HCT116 (cell line): ENCODE results near the gene NEK6. TPM values are rescaled to one million over a fixed set of nuclear protein-coding genes. Genes with fewer than 3 reads are reported as not detected.

Experiments used
- ATAC-seq: fragments of 200-7000 bp; cut with Tn5 transposase; 2 replicates; pipeline ENCODE4 v1.9.1; 2020; ENCODE audit warnings: mild to moderate bottlenecking, moderate library complexity
- BruUV-seq: library from RNA; stranded (reverse); fragments of 400-500 nt; replicated peaks from 2 replicates; lab custom pipeline; 2021; lab: Mats Ljungman, UMichigan
- CTCF ChIA-PET: fragments of 300-600 bp; sonication (Branson Sonifier 250); formaldehyde crosslinking; loops from one replicate; lab custom pipeline; 2021; ENCODE audit warnings: antibody characterized with exemption; lab: Charles Lee
- POLR2A ChIA-PET: fragments of 300-600, 350-600 bp; sonication (Branson Sonifier 250); formaldehyde crosslinking; loops from one replicate; lab custom pipeline; 2021; ENCODE audit warnings: antibody characterized with exemption; lab: Charles Lee
- RAD21 ChIA-PET, 2 experiments: fragments of 300-600 bp; sonication (Branson Sonifier 250); formaldehyde crosslinking; loops; one replicate each; lab custom pipeline; 2023; ENCODE audit warnings: low total read pairs in 2 of 2; ENCODE audit not compliant: uncharacterized antibody in 2 of 2, unreplicated experiment in 2 of 2, low non-redundant PET in 1 of 2; lab: Charles Lee
- DNase-seq: peaks from one replicate; pipeline ENCODE4 v3.0.0-alpha.2; 2010; ENCODE audit warnings: low read depth, low spot score
- H2AFZ ChIP-seq: fragments of 200-600 bp; shearing (Covaris generic), sonication (generic); 2 replicates; pipeline ENCODE4 v1.6.1; 2017; ENCODE audit warnings: low read depth, mixed run types, mixed read lengths, antibody characterized with exemption, low read length; ENCODE audit not compliant: poor library complexity, severe bottlenecking
- H3K27ac ChIP-seq: 2 replicates; pipeline ENCODE4 v1.5.1; 2012; ENCODE audit warnings: low read depth, low read length
- H3K27me3 ChIP-seq: fragments of 200-600 bp; sonication (generic); 2 replicates; pipeline ENCODE4 v1.6.1; 2016; ENCODE audit warnings: mixed run types, low read length, mixed read lengths; ENCODE audit not compliant: insufficient read depth
- H3K36me3 ChIP-seq, 2 experiments: fragments of 200-500 bp in 1 of 2; fragments of 200-600 bp in 1 of 2; sonication (Bioruptor generic) in 1 of 2; sonication (generic) in 1 of 2; 2 replicates each; pipeline versions ENCODE4 v1.5.1 to v1.6.1; 2014 to 2016; ENCODE audit warnings: low read length in 2 of 2, inconsistent platforms in 1 of 2, mixed read lengths in 1 of 2, mixed run types in 1 of 2; ENCODE audit not compliant: insufficient read depth in 2 of 2, control insufficient read depth in 1 of 2
- H3K4me1 ChIP-seq, 2 experiments: fragments of 200-600 bp in 1 of 2; sonication (generic) in 1 of 2; 2 replicates each; pipeline versions ENCODE4 v1.5.1 to v1.6.1; 2012 to 2017; ENCODE audit warnings: low read length in 2 of 2, inconsistent platforms in 1 of 2, mild to moderate bottlenecking in 1 of 2, mixed read lengths in 1 of 2, mixed run types in 1 of 2, moderate library complexity in 1 of 2; ENCODE audit not compliant: insufficient read depth in 2 of 2, control insufficient read depth in 1 of 2
- H3K4me2 ChIP-seq: fragments of 200-600 bp; sonication (generic); 2 replicates; pipeline ENCODE4 v1.6.1; 2017; ENCODE audit warnings: mixed run types, low read length, mixed read lengths
- H3K4me3 ChIP-seq, 2 experiments: fragments of 200-600 bp in 1 of 2; sonication (generic) in 1 of 2; replicated peaks in 1 of 2; 2 replicates each; pipeline ENCODE4 v1.5.1; 2011 to 2016; ENCODE audit warnings: low read length in 2 of 2, control low read depth in 1 of 2, low read depth in 1 of 2, mild to moderate bottlenecking in 1 of 2, mixed read lengths in 1 of 2, mixed run types in 1 of 2
- H3K79me2 ChIP-seq: fragments of 200-600 bp; sonication (generic); 2 replicates; pipeline ENCODE4 v1.6.1; 2017; ENCODE audit warnings: mild to moderate bottlenecking, mixed run types, low read length, moderate library complexity, mixed read lengths; ENCODE audit not compliant: insufficient read depth
- H3K9ac ChIP-seq: fragments of 200-600 bp; sonication (generic); 2 replicates; pipeline ENCODE4 v1.6.1; 2016; ENCODE audit warnings: low read length, mixed read lengths
- H3K9me2 ChIP-seq: fragments of 200-600 bp; sonication (generic), shearing (Covaris generic); 2 replicates; pipeline ENCODE4 v1.6.1; 2017; ENCODE audit warnings: mixed run types, mild to moderate bottlenecking, moderate library complexity; ENCODE audit not compliant: insufficient read depth
- H3K9me3 ChIP-seq, 2 experiments: fragments of 200-500 bp in 1 of 2; fragments of 200-600 bp in 1 of 2; sonication (Bioruptor generic) in 1 of 2; sonication (generic) in 1 of 2; 2 replicates each; pipeline ENCODE4 v1.6.1; 2014 to 2017; ENCODE audit warnings: low read length in 2 of 2, mixed read lengths in 2 of 2, inconsistent platforms in 1 of 2, low read depth in 1 of 2, mild to moderate bottlenecking in 1 of 2, mixed run types in 1 of 2, moderate library complexity in 1 of 2; ENCODE audit not compliant: control insufficient read depth in 1 of 2, insufficient read depth in 1 of 2
- H4K20me1 ChIP-seq: fragments of 200-600 bp; sonication (generic), shearing (Covaris generic); 2 replicates; pipeline ENCODE4 v1.6.1; 2017; ENCODE audit warnings: mixed run types, mild to moderate bottlenecking, moderate library complexity; ENCODE audit not compliant: insufficient read depth
- CEBPB ChIP-seq: IDR thresholded peaks from 2 replicates; pipeline ENCODE4 v1.6.1; 2012; ENCODE audit warnings: low read depth
- EGR1 ChIP-seq: IDR thresholded peaks from 2 replicates; pipeline ENCODE4 v1.6.1; 2012; ENCODE audit warnings: low read depth
- EZH2phosphoT487 ChIP-seq: fragments of 200-600 bp; IDR thresholded peaks from 2 replicates; pipeline ENCODE4 v1.6.1; 2018; ENCODE audit warnings: antibody characterized with exemption, borderline replicate concordance
- FOSL1 ChIP-seq: IDR thresholded peaks from 2 replicates; pipeline ENCODE4 v1.6.1; 2012; ENCODE audit warnings: low read depth
- JUND ChIP-seq: IDR thresholded peaks from 2 replicates; pipeline ENCODE4 v1.6.1; 2012
- POLR2AphosphoS5 ChIP-seq: IDR thresholded peaks from 2 replicates; pipeline ENCODE4 v1.6.1; 2011; ENCODE audit warnings: mild to moderate bottlenecking, low read depth, low read length, moderate library complexity
- RAD21 ChIP-seq: IDR thresholded peaks from 2 replicates; pipeline ENCODE4 v1.6.1; 2012; ENCODE audit warnings: low read depth, mild to moderate bottlenecking
- TCF7L2 ChIP-seq: IDR thresholded peaks from 2 replicates; pipeline ENCODE4 v1.7.0; 2011; ENCODE audit warnings: borderline replicate concordance, inconsistent platforms; ENCODE audit not compliant: insufficient read depth, insufficient read length; ENCODE audit errors: extremely low read depth
- intact Hi-C: fragments of 100-400 bp; cut with micrococcal nuclease; formaldehyde crosslinking; loops from 2 replicates; pipeline ENCODE4 v1.10.0; 2022
- total RNA-seq: library from RNA; stranded (reverse); gene quantifications from one replicate; pipeline ENCODE4 v1.2.1, GENCODE V29; 2021; ENCODE audit not compliant: unreplicated experiment
- TF ChIP-seq, protein P1 (sequence below), 3 experiments: fragments of 200-600 bp in 1 of 3; sonication (generic) in 1 of 3; IDR thresholded peaks in 2 of 3; conservative IDR thresholded peaks in 1 of 3; 2 replicates each; pipeline ENCODE4 v1.5.1; 2012 to 2017; ENCODE audit warnings: low read depth in 2 of 3, low read length in 2 of 3, antibody characterized with exemption in 1 of 3, borderline replicate concordance in 1 of 3, control low read depth in 1 of 3, mild to moderate bottlenecking in 1 of 3, mixed read lengths in 1 of 3, mixed run types in 1 of 3, moderate library complexity in 1 of 3; ENCODE audit not compliant: insufficient read depth in 1 of 3
- TF ChIP-seq, protein P2 (sequence below): IDR thresholded peaks from 2 replicates; pipeline ENCODE4 v1.6.1; 2012
- TF ChIP-seq, protein P3 (sequence below): IDR thresholded peaks from 2 replicates; pipeline ENCODE4 v1.6.1; 2011; ENCODE audit warnings: mild to moderate bottlenecking, low read length, moderate library complexity; ENCODE audit not compliant: insufficient replicate concordance; ENCODE audit errors: extremely low read depth

NEK6 gene
- total RNA-seq, 1 experiment from 2014 or later, result 40.8 TPM

DNA sequence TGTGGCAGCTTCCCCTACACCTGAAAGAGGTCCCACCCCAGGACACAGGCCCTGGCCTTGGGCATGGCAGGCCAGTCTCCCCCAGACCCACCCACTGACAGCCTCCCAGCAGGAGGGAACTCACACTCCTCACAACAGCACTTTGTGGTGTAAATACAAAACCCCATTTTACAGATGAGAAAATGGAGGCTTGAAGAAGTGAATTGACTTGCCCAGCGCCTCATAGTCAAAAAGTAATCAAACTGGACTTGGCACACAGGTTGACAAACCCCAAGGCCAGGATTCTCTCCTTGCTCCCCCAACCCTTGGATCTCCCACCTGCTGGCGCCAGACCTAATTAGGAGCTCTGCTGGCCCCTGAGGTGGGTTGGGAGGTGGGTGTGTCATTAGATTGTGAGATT lies 29.2 kb upstream of the NEK6 start:
- Histone ChIP-seq H3K9me2 (no peaks in the 10 kb centered on the region), H3K4me3 (no peak overlapping the region), H3K27me3 (no peaks in the 10 kb centered on the region), H4K20me1 (no peaks in the 10 kb centered on the region), H3K27ac (no peak overlapping the region), H3K4me1 (peaks cover 2 to 5% of the 10 kb centered on the region in 2 experiments; a peak in 3 of 4 replicates), H3K79me2 (no peaks in the 10 kb centered on the region), H3K9ac (no peak overlapping the region), H2AFZ (no peak overlapping the region), H3K9me3 (no peaks in the 10 kb centered on the region), H3K36me3 (no peaks in the 10 kb centered on the region), H3K4me2 (no peak overlapping the region)
- ChIA-PET CTCF (no interaction called here), POLR2A (no interaction called here), RAD21 (no interaction called here)
- ATAC-seq (no peak), DNase-seq (no peak)
- no TSS peak for BruUV-seq
- intact Hi-C loops, result no loop called here
- TF ChIP-seq POLR2AphosphoS5, result no peak
- no peak for TF ChIP-seq JUND
- TF ChIP-seq RAD21, result no peak
- no peak for TF ChIP-seq FOSL1
- TF ChIP-seq, protein P1, sequence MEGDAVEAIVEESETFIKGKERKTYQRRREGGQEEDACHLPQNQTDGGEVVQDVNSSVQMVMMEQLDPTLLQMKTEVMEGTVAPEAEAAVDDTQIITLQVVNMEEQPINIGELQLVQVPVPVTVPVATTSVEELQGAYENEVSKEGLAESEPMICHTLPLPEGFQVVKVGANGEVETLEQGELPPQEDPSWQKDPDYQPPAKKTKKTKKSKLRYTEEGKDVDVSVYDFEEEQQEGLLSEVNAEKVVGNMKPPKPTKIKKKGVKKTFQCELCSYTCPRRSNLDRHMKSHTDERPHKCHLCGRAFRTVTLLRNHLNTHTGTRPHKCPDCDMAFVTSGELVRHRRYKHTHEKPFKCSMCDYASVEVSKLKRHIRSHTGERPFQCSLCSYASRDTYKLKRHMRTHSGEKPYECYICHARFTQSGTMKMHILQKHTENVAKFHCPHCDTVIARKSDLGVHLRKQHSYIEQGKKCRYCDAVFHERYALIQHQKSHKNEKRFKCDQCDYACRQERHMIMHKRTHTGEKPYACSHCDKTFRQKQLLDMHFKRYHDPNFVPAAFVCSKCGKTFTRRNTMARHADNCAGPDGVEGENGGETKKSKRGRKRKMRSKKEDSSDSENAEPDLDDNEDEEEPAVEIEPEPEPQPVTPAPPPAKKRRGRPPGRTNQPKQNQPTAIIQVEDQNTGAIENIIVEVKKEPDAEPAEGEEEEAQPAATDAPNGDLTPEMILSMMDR (IDR thresholded peaks at IDR 0.05 in 2 of 3, conservative IDR thresholded peaks at IDR 0.05 in 1 of 3; ENCODE audit: borderline replicate concordance in 1 of 3, insufficient read depth in 1 of 3, low read depth in 2 of 3, low read length in 2 of 3), result no peak

DNA sequence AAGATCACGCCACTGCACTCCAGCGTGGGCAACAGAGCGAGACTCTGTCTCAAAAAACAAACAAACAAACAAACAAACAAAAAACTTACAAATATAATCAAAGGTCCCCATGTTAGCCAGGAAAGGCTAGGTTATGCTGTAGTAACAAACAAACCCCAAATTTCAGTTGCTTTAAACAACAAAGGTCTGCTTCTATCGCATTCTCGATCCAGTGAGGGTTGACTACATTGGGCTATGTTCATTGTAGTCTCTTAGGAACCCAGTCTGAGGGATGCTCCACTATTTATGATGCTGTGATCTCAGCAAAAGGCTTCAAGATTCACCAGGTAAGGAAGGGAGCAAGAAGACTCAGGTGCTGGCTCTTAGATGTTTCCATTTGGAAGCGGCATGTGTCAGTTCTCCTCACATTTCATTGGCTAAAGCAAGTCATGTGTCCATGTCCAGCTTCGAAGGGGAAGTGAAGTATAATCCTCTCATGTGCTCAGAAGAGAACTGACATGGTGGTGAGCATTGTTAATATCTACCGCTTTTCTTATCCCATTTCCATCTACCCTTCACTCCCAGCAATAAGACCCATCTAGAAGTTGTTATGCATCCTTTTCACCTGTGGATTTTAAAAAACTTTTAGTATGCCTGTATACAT lies 26.5 kb upstream of the NEK6 start:
- Histone ChIP-seq H4K20me1 (no peaks in the 10 kb centered on the region), H3K36me3 (no peaks in the 10 kb centered on the region), H3K27me3 (no peaks in the 10 kb centered on the region), H3K9me3 (no peaks in the 10 kb centered on the region), H3K27ac (no peak overlapping the region), H3K9me2 (no peaks in the 10 kb centered on the region), H3K4me1 (peaks cover 0 to 4% of the 10 kb centered on the region in 2 experiments; a peak in 1 of 4 replicates), H2AFZ (peak overlapping the region; percentile 58), H3K79me2 (no peaks in the 10 kb centered on the region), H3K4me3 (no peak overlapping the region), H3K9ac (no peak overlapping the region), H3K4me2 (no peak overlapping the region)
- CTCF ChIA-PET, result no interaction called here
- intact Hi-C loops, result no loop called here
- no TSS peak for BruUV-seq
- RAD21 ChIA-PET, result no interaction called here
- no peak for DNase-seq
- ATAC-seq, result peak; percentile 46; the same call in 1 of the 2 replicates
- POLR2A ChIA-PET, result no interaction called here
- TF ChIP-seq TCF7L2 (no peak), EGR1 (no peak), CEBPB (no peak), EZH2phosphoT487 (no peak)
- TF ChIP-seq, protein P2, sequence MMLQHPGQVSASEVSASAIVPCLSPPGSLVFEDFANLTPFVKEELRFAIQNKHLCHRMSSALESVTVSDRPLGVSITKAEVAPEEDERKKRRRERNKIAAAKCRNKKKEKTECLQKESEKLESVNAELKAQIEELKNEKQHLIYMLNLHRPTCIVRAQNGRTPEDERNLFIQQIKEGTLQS, result no peak
- TF ChIP-seq, protein P3, sequence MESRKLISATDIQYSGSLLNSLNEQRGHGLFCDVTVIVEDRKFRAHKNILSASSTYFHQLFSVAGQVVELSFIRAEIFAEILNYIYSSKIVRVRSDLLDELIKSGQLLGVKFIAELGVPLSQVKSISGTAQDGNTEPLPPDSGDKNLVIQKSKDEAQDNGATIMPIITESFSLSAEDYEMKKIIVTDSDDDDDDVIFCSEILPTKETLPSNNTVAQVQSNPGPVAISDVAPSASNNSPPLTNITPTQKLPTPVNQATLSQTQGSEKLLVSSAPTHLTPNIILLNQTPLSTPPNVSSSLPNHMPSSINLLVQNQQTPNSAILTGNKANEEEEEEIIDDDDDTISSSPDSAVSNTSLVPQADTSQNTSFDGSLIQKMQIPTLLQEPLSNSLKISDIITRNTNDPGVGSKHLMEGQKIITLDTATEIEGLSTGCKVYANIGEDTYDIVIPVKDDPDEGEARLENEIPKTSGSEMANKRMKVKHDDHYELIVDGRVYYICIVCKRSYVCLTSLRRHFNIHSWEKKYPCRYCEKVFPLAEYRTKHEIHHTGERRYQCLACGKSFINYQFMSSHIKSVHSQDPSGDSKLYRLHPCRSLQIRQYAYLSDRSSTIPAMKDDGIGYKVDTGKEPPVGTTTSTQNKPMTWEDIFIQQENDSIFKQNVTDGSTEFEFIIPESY, result no peak
